Dendritic cell treated with granulocyte-macrophage colony-stimulating factor and Interleukin-4, amounts not matched to agents 40 ng/mL and 50 ng/mL, for 4 days (primary cell): ENCODE data around the gene TRIML2.

Source experiments
- H3K27ac Mint-ChIP-seq: one replicate; pipeline ENCODE4 v1.8.0; 2022; ENCODE audit warnings: mild to moderate bottlenecking, mixed read lengths
- H3K27me3 Mint-ChIP-seq: one replicate; pipeline ENCODE4 v1.8.0; 2022; ENCODE audit warnings: mild to moderate bottlenecking, mixed read lengths
- H3K36me3 Mint-ChIP-seq: one replicate; pipeline ENCODE4 v1.8.0; 2022; ENCODE audit warnings: low read depth, mixed read lengths
- H3K4me1 Mint-ChIP-seq: one replicate; pipeline ENCODE4 v1.8.0; 2022; ENCODE audit warnings: low read depth, mixed read lengths
- H3K4me3 Mint-ChIP-seq: one replicate; pipeline ENCODE4 v1.8.0; 2022; ENCODE audit warnings: mild to moderate bottlenecking, moderate library complexity, mixed read lengths
- H3K9me3 Mint-ChIP-seq: one replicate; pipeline ENCODE4 v1.8.0; 2022; ENCODE audit warnings: mixed read lengths
- intact Hi-C: fragments of 100-400 bp; cut with micrococcal nuclease; formaldehyde crosslinking; loops from one replicate; pipeline ENCODE4 v1.15.0; 2022

The TRIML2 gene

DNA sequence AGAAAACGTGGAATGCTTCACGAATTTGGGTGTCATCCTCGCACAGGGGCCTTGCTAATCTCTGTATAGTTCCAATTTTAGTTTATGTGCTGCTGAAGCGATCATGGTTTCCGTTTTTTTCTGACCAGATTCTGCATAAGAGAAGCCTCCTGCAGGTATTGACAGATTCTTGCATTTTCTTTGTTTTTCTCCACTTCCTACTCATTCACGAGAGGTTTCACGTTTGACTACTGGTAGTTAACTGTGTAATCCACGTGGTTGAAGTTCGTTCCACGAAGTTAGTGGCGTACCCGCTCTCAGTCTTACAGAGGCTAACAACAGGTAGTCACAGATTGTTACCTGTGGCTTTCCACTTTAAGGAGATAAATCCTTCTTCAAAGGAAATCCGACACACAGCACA, 12.1 kb upstream of the TRIML2 start:
- intact Hi-C loops = no loop called here
- Mint-ChIP-seq H3K4me3 (no peak overlapping the region), H3K36me3 (no peaks in the 10 kb centered on the region), H3K4me1 (no peaks in the 10 kb centered on the region), H3K9me3 (peaks cover 72% of the 10 kb centered on the region), H3K27ac (no peak overlapping the region), H3K27me3 (no peaks in the 10 kb centered on the region)

DNA sequence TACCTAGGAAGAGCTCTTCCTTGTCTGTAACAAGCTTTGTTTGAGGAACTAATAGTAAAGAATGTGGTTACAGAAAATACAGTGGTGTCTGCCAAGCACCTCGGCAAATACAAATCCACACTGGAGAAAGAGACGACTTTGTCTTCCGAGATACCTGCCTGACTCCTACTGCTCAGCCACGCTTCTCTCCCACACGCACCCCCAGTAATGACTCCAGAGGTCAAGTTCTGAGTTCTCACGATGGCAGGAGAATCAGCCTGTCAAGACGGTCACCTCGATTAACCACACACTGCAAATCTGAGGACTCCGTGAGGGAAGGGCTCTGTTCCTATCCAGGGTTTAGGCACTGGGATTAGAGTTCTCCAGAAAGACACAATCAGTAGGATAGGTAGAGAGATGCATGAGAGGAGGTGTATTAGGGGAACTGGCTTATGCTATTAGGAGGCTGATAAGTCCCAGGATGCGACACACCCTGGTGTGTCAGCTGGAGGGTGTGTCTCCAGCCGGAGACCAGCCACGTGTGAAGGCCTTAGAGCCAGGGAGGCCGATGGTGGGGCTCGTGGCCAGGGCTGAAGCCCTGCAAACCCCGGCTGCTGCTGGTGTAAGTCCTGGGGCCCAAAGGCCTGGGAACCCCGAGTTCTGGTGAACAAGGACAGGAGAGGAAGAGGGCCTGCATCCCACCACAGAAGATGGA, 8.4 kb upstream of the TRIML2 start:
- no peaks in the 10 kb centered on the region for H3K27me3 Mint-ChIP-seq
- no peak overlapping the region for H3K27ac Mint-ChIP-seq
- H3K4me3 Mint-ChIP-seq = no peak overlapping the region
- intact Hi-C loops = no loop called here
- no peaks in the 10 kb centered on the region for H3K36me3 Mint-ChIP-seq
- no peaks in the 10 kb centered on the region for H3K4me1 Mint-ChIP-seq
- H3K9me3 Mint-ChIP-seq = peaks cover 48% of the 10 kb centered on the region

DNA sequence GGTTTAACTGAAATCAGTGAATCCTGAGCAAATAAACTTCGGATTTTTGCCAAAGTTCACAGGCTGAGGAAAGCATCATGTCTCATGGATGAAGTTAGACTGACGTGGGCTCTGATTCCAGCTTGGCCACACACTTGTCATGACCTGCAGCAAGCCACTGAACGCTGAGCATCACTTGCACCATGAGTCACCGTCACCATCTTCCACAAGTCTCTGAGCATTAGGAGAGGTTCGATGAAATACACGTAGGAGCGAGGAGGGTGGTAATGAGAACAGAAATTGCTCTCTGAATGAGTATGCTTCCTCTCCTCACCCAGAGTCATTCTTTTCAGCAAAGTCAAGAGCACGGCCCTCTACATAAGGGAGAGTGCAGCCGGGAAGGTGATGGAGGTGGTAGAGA, 3.8 kb upstream of the TRIML2 start:
- intact Hi-C loops = no loop called here
- no peaks in the 10 kb centered on the region for H3K36me3 Mint-ChIP-seq
- H3K4me1 Mint-ChIP-seq = no peaks in the 10 kb centered on the region
- H3K27ac Mint-ChIP-seq = no peak overlapping the region
- no peaks in the 10 kb centered on the region for H3K27me3 Mint-ChIP-seq
- peaks cover 27% of the 10 kb centered on the region for H3K9me3 Mint-ChIP-seq
- H3K4me3 Mint-ChIP-seq = no peak overlapping the region

DNA sequence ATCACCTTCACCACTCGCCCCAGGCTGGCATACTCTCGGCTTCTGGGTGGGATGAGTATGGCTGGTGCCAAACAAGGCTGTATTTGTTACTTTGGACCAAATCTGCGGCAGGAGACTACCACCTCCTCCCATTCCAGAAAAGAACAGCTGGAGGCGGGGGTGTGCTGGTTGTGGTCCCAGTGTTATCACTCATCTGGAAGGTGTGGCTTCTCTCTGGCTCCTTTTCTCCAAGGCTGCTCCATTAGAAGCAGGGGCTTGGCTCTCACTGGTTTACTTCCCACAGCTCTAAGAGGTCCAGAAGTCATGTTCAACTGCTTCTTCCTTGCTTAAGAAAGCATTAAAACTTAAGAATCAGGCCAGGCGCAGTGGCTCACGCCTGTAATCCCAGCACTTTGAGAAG, 2.6 kb upstream of the TRIML2 start:
- Mint-ChIP-seq H3K27ac (no peak overlapping the region), H3K4me3 (no peak overlapping the region), H3K9me3 (peaks cover 26% of the 10 kb centered on the region), H3K27me3 (no peaks in the 10 kb centered on the region), H3K36me3 (no peaks in the 10 kb centered on the region), H3K4me1 (no peaks in the 10 kb centered on the region)
- intact Hi-C loops = no loop called here

DNA sequence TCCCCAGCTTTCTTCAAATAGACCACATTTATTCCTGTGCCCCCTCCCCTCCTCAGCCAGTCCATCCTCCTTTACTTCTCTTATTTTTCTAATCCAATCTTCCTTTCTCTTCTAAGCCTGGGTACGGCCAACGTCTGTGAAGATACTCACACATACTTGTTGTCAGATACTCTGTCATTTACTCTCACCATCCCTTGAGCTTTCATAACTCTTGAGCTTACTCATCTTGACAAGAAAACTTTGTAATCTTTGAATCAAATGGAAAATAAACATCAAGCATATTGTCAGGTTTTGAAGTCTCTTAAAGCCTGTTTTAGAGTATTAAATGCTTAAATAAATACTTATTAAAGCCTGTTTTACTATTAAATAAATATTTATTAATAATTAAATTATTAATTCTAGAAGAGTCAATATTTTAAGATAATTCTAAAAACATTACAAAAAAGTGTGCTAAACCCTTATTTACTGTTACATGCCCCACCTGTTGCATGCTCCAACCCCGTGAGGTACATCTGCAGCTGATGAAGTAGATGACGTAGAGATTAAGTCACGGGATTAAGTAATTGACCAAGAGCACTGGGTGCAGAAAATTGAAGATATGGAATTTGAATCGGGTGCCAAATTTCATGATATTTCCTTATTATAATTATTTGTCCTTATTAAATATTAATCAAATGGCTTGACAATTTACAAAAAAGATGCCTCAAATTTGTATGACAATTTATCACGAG, 1.5 kb upstream of the TRIML2 start:
- H3K27ac Mint-ChIP-seq = no peak overlapping the region
- H3K27me3 Mint-ChIP-seq = no peaks in the 10 kb centered on the region
- no peaks in the 10 kb centered on the region for H3K36me3 Mint-ChIP-seq
- H3K4me3 Mint-ChIP-seq = no peak overlapping the region
- peaks cover 35% of the 10 kb centered on the region for H3K9me3 Mint-ChIP-seq
- H3K4me1 Mint-ChIP-seq = no peaks in the 10 kb centered on the region
- intact Hi-C loops = no loop called here

DNA sequence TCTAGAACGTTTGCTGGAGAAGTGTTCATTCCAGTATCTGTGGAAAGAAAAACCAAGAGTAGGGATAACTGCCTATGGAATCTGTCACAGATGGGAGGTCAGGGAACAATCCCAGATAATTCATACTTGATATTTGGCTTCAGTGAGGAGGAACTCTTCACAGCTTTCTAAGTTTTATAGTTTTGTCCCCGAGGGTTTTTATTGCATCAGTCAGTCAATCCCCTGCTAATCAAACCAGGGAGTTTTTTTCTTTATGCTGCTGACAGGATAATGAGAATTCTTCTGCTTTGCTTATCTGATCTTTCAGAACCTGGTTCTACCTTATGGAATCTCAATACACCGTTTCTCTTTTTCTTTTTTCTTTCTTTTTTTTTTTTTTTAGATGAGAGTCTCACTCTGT, 633 bp upstream of the TRIML2 start:
- Mint-ChIP-seq H3K27me3 (no peaks in the 10 kb centered on the region), H3K9me3 (peaks cover 44% of the 10 kb centered on the region), H3K4me3 (no peak overlapping the region), H3K36me3 (no peaks in the 10 kb centered on the region), H3K27ac (no peak overlapping the region), H3K4me1 (no peaks in the 10 kb centered on the region)
- intact Hi-C loops = no loop called here

DNA sequence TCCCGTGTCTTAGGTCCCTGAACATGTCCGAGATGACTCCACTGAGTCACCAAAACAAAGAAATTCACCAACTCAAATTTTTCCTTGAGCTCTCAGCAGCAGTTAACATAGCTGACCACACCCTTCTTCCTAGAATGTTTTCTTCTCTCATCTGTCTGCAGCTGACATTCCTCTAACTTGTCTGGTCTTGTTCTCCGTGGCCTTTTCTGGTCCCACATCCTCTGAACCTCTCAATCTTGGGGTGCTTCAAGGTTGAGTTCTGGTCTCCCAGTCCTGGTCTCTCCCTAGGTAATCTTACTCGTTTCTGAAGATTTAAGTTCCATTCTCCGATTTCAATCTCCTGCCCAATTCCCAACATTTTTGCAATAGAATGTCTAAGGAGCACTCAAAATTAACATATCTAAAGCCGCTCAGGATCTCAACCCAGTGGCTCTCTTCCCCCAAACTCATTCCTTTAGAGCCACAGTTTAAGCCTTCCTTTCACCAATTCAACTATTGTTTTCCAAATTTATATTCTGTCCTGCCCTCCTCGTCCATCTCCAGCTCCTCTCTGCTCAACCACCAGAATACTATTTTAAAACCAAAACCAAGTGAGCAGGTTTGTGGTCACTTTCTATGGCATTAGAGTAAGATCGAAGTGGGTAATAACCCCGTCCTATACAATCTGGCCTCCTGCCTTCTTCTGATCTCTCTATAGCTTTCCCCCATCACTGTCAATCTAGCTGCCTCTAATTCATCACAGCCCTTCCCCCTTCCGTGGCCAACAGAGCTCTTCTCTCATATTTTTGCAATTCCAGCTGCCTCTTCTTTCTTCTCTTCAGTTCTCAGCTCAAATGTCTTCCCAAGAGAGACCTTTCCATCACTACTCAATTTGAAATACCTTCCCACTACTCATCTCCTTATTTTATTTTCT, 1.2 kb downstream of the TRIML2 start:
- Mint-ChIP-seq H3K36me3 (no peaks in the 10 kb centered on the region), H3K4me3 (no peak overlapping the region), H3K9me3 (peaks cover 58% of the 10 kb centered on the region), H3K27ac (no peak overlapping the region), H3K27me3 (no peaks in the 10 kb centered on the region), H3K4me1 (no peaks in the 10 kb centered on the region)
- intact Hi-C loops = no loop called here

DNA sequence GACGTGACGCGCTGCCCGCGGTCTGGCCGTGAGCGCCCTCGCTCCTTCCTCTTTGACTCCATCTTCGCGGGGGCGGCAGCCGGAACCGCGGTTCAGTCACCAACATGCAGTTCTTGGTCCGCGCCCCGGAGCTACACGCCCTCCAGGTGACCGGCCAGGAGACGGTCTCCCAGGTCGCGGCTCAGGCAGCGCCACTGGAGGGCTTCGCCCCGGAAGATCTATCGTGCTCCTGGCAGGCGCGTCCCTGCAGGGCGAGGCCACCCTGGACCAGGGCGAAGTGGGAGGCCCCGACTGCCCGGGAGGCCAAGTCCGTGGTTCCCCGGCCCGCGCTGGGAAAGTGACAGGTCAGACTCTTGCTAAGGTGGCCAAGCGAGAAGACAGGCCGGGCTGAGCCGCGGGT, 2.9 kb downstream of the TRIML2 start:
- Mint-ChIP-seq H3K4me3 (no peak overlapping the region), H3K36me3 (no peaks in the 10 kb centered on the region), H3K27me3 (no peaks in the 10 kb centered on the region), H3K27ac (no peak overlapping the region), H3K4me1 (no peaks in the 10 kb centered on the region), H3K9me3 (peaks cover 75% of the 10 kb centered on the region)
- intact Hi-C loops = no loop called here

DNA sequence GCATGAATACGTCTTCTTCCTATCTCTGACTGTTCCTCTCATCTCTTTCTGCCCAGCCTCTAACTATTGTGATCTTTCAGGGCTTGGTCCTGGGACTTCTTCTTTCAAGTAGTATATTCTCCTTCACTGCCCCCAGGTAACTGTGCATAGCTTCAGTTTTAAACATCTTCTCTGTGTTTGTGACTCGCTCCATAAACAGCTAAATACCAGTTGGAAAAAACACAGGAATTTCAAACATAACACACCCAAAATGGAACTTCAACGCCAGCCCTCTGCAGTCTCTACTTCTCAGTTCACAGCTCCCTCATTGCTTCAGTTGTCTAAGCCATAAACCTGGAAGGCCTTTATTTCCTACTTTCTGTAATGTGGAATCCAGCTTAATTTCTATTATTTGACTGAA, 16.6 kb downstream of the TRIML2 start:
- Mint-ChIP-seq H3K27ac (no peak overlapping the region), H3K27me3 (no peaks in the 10 kb centered on the region), H3K4me1 (no peaks in the 10 kb centered on the region), H3K9me3 (peaks cover 58% of the 10 kb centered on the region), H3K4me3 (no peak overlapping the region), H3K36me3 (no peaks in the 10 kb centered on the region)
- intact Hi-C loops = no loop called here

DNA sequence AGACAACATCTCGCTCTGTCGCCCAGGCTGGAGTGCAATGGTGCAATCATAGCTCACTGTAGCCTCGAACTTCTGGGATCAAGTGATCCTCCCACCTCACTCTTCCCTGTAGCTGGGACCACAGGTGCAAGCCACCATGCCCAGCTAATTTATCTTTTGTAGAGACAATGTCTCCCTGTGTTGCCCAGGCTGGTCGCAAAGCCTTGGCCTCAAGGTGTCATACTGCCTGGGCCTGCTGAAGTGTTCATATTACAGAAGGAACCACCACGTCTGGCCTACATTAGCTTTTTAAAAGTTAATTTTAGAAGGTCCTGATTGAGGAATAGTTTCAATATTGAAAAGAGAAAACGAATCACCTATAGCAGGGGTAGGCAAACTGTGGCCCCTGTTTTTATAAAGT, 22.5 kb downstream of the TRIML2 start:
- no peaks in the 10 kb centered on the region for H3K4me1 Mint-ChIP-seq
- H3K27ac Mint-ChIP-seq = no peak overlapping the region
- no peaks in the 10 kb centered on the region for H3K27me3 Mint-ChIP-seq
- intact Hi-C loops = no loop called here
- H3K9me3 Mint-ChIP-seq = peaks cover 56% of the 10 kb centered on the region
- no peak overlapping the region for H3K4me3 Mint-ChIP-seq
- no peaks in the 10 kb centered on the region for H3K36me3 Mint-ChIP-seq

DNA sequence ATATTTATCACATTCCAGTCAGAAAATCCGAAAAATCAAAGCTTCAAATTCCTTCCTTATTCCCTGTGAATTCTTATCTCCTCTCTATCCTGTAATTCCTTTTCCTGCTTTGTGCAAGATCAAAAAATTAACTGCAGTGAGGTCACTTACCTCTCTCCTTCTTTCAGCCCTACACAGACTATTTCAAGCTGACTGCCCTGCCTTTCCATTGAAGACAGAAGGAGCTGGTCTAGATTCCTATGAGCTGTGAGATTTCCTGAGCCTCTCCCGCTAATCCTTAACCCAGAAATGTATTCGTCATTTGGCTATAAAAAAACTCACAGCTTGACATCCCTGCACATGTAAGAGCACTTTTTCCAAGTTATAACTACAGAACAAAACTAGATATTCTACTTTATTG, 26.6 kb downstream of the TRIML2 start:
- no peak overlapping the region for H3K4me3 Mint-ChIP-seq
- H3K27me3 Mint-ChIP-seq = no peaks in the 10 kb centered on the region
- peaks cover 27% of the 10 kb centered on the region for H3K9me3 Mint-ChIP-seq
- intact Hi-C loops = no loop called here
- no peak overlapping the region for H3K27ac Mint-ChIP-seq
- no peaks in the 10 kb centered on the region for H3K36me3 Mint-ChIP-seq
- no peaks in the 10 kb centered on the region for H3K4me1 Mint-ChIP-seq

DNA sequence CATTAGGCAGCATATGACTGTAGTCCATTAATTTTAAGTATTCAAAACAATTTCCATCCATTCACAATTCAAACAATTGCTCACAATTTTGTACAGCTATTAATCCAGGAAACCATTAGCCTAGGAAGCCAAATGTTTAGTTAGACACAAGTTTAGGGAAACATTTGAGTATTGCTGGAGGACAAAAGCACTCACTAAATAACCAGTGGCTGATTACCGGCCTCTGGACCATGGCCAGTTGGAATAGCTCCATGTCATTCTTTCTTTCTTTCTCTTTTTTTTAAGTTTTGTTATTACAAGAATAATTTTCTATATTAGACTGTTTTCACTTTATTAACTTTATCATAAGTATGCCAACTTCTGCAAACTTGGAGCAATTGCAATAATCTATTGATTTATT, 31.3 kb downstream of the TRIML2 start:
- intact Hi-C loops = no loop called here
- Mint-ChIP-seq H3K27ac (no peak overlapping the region), H3K27me3 (no peaks in the 10 kb centered on the region), H3K9me3 (peaks cover 20% of the 10 kb centered on the region), H3K4me1 (no peaks in the 10 kb centered on the region), H3K36me3 (no peaks in the 10 kb centered on the region), H3K4me3 (no peak overlapping the region)

DNA sequence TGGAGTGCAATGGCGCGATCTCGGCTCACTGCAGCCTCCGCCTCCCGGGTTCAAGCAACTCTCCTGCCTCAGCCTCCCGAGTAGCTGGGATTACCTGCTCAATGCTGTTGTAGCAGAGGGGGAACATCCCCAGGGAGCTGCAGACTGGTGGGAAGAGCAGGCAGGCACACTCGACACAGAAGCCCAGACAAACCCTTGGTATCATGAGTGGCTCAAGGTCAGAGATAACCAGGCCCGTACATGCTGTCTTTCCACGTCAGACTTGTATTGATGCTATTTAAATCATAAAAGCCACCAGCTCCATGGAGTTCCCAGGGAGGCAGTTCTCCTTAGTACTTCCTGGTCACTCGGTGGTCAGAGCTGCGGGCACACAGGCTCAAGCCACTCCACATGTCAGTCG, 33.2 kb downstream of the TRIML2 start:
- intact Hi-C loops = no loop called here
- no peak overlapping the region for H3K27ac Mint-ChIP-seq
- peaks cover 10% of the 10 kb centered on the region for H3K9me3 Mint-ChIP-seq
- H3K27me3 Mint-ChIP-seq = no peaks in the 10 kb centered on the region
- no peaks in the 10 kb centered on the region for H3K36me3 Mint-ChIP-seq
- no peaks in the 10 kb centered on the region for H3K4me1 Mint-ChIP-seq
- H3K4me3 Mint-ChIP-seq = no peak overlapping the region

DNA sequence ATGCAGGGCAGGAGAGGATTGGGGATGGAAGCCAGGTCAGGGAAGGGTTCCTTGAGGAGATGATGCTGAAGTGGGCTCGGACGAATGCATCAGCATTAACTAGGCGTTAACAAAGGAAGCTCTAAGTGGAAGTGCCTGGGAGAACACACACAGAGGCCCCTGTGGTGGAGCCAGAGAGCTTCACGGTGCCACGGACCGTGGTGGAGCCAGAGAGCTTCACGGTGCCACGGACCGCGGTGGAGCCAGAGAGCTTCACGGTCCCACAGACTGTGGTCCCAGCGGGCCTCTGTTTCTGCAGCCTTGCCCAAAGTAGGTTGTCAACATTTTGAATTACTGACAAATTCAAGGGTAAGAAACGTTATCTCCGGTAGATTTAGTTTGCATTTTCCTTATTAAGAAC, 48.3 kb downstream of the TRIML2 start:
- H3K27me3 Mint-ChIP-seq = no peaks in the 10 kb centered on the region
- intact Hi-C loops = no loop called here
- H3K4me3 Mint-ChIP-seq = no peak overlapping the region
- no peaks in the 10 kb centered on the region for H3K36me3 Mint-ChIP-seq
- H3K4me1 Mint-ChIP-seq = no peaks in the 10 kb centered on the region
- no peak overlapping the region for H3K27ac Mint-ChIP-seq
- H3K9me3 Mint-ChIP-seq = peaks cover 15% of the 10 kb centered on the region
